Measurements from ENCODE around the gene LRRC18. TPM values are rescaled to one million over a fixed set of nuclear protein-coding genes. Genes with fewer than 3 reads are reported as not detected.

The LRRC18 gene
- total RNA-seq, 1 donor from 2014 or later = not detected

DNA sequence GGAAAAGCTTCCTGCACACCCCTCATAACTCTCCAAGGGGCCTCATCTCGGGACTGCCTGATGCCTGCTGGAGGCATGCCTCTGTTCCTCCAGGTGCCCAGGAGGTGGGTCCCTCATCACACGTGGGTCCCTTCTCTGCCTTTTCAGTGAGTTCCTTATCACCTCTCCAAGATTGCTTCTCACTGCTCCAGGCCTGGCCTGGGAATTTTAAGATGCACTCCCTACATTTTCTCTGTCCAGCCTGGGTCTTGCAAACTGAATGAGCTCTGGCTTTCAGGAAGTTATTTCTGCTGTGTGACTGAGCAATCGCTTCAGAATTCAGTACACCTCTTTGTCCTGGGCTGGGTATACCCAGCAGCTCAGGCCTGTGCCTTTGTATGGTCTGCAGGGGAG is 43.8 kb downstream of the LRRC18 start:
- no peaks in the 10 kb centered on the region for H3K27me3 Mint-ChIP-seq
- no peaks in the 10 kb centered on the region for H3K9me3 Mint-ChIP-seq
- H3K36me3 Mint-ChIP-seq = no peaks in the 10 kb centered on the region
- no peak overlapping the region for H3K27ac Mint-ChIP-seq
- TF ChIP-seq, protein P1, sequence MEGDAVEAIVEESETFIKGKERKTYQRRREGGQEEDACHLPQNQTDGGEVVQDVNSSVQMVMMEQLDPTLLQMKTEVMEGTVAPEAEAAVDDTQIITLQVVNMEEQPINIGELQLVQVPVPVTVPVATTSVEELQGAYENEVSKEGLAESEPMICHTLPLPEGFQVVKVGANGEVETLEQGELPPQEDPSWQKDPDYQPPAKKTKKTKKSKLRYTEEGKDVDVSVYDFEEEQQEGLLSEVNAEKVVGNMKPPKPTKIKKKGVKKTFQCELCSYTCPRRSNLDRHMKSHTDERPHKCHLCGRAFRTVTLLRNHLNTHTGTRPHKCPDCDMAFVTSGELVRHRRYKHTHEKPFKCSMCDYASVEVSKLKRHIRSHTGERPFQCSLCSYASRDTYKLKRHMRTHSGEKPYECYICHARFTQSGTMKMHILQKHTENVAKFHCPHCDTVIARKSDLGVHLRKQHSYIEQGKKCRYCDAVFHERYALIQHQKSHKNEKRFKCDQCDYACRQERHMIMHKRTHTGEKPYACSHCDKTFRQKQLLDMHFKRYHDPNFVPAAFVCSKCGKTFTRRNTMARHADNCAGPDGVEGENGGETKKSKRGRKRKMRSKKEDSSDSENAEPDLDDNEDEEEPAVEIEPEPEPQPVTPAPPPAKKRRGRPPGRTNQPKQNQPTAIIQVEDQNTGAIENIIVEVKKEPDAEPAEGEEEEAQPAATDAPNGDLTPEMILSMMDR (conservative IDR thresholded peaks at IDR 0.05) = no peak
- peak; percentile 34 for DNase-seq (ENCODE audit: extremely low spot score, unreplicated experiment)
- no peak overlapping the region for H3K4me3 Mint-ChIP-seq
- no peaks in the 10 kb centered on the region for H3K4me1 Mint-ChIP-seq (ENCODE audit: unreplicated experiment)

DNA sequence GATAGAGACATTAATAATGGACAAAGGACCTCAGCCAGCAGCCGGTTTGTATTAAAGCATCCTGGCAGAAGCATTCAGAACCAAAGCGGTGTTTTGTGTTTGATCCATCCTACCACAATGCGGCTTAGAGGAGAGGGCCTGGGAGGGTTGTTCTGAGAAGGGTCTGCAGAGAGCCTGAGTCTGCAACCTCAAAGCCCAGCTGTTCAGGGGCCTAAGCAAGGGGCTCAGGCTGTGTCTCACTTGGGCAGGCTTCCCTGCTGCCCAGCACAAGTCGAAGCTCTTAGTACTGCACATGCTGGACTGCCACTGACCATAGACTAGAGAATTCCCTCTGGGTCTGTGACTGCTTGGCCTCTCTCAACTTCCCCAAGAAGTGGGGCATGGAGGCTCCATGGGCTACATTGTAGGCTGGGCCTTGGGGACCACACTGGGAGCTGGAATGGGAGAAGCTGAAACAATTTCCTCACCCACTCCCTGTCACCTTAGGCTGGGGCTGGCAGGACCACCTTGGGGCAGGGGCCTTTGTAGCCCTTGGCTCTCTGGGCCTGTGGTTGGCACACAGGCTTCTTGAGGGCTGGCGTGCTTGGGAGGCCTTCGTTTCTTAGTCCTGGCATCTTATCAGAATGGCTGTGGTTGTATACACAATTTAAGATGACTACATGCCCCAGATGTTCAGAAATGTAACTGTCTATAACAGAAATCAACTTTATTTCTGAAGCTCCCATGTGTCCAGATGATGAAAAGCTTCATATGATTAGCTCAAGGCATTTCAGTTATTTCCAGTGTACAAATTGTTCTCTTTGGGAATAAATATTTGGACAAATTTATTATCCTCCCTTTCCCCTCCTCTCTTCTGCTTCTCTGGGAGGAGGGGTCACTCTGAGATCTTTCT is 44.5 kb downstream of the LRRC18 start:
- Mint-ChIP-seq H3K27me3 (no peaks in the 10 kb centered on the region), H3K4me1 (ENCODE audit: unreplicated experiment) (no peaks in the 10 kb centered on the region), H3K4me3 (no peak overlapping the region), H3K9me3 (no peaks in the 10 kb centered on the region), H3K36me3 (no peaks in the 10 kb centered on the region), H3K27ac (no peak overlapping the region)
- peak; percentile 45 for DNase-seq (ENCODE audit: extremely low spot score, unreplicated experiment)
- TF ChIP-seq, protein P1 (conservative IDR thresholded peaks at IDR 0.05) = no peak

GRCh38 chr10:48890888-48891850 is 48.5 kb downstream of the LRRC18 start:
- H3K36me3 Mint-ChIP-seq = no peaks in the 10 kb centered on the region
- H3K27ac Mint-ChIP-seq = no peak overlapping the region
- H3K9me3 Mint-ChIP-seq = no peaks in the 10 kb centered on the region
- no peaks in the 10 kb centered on the region for H3K4me1 Mint-ChIP-seq (ENCODE audit: unreplicated experiment)
- H3K27me3 Mint-ChIP-seq = peaks cover 9% of the 10 kb centered on the region
- TF ChIP-seq, protein P1 (conservative IDR thresholded peaks at IDR 0.05) = no peak
- no peak overlapping the region for H3K4me3 Mint-ChIP-seq
- DNase-seq (ENCODE audit: extremely low spot score, unreplicated experiment) = no peak

DNA sequence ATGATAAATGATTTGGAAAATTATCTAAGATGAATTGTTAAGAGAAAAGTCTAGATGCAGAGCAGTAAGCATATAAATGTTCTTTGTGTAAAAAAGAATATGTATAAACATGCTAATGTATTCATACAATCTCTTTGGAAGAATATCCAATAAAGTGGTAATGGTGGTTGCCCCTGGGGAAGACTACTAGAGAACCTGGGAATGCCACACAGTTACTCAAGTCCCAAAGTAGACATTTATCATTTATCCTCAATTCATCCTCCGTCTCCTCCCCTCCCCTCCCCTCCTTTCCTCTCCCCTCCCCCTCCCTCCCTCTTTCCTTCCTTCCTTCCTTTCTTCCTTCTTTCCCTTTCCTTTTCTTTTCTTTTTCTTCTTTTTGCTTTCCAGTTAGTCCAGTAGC is 51.7 kb downstream of the LRRC18 start:
- Mint-ChIP-seq H3K9me3 (no peaks in the 10 kb centered on the region), H3K27ac (no peak overlapping the region), H3K4me1 (ENCODE audit: unreplicated experiment) (no peaks in the 10 kb centered on the region), H3K4me3 (no peak overlapping the region), H3K27me3 (peaks cover 11% of the 10 kb centered on the region), H3K36me3 (no peaks in the 10 kb centered on the region)
- TF ChIP-seq, protein P1 (conservative IDR thresholded peaks at IDR 0.05) = no peak
- DNase-seq (ENCODE audit: extremely low spot score, unreplicated experiment) = no peak

- no peak overlapping the region for H3K27ac Mint-ChIP-seq
- TF ChIP-seq, protein P1 (conservative IDR thresholded peaks at IDR 0.05) = peak; percentile 68
- peaks cover 15% of the 10 kb centered on the region for H3K27me3 Mint-ChIP-seq
- no peak for DNase-seq (ENCODE audit: extremely low spot score, unreplicated experiment)
- no peaks in the 10 kb centered on the region for H3K36me3 Mint-ChIP-seq
- H3K9me3 Mint-ChIP-seq = no peaks in the 10 kb centered on the region
- no peaks in the 10 kb centered on the region for H3K4me1 Mint-ChIP-seq (ENCODE audit: unreplicated experiment)
- no peak overlapping the region for H3K4me3 Mint-ChIP-seq
Measured at GRCh38 chr10:48885376-48885775, 54.3 kb downstream of the LRRC18 start.

All from type B pancreatic cell (in vitro differentiated cells).